HepG2 (cell line): ENCODE results near the gene GATA1. TPM values are rescaled to one million over a fixed set of nuclear protein-coding genes. Genes with fewer than 3 reads are reported as not detected.

ENCODE experiments used
- AFF4 ChIP-seq: sonication (generic); formaldehyde crosslinking; IDR thresholded peaks from 2 replicates; pipeline ENCODE4 v1.4.0; 2020; ENCODE audit warnings: missing genetic modification reagents
- FLYWCH1 ChIP-seq: sonication (generic); formaldehyde crosslinking; IDR thresholded peaks from 2 replicates; pipeline ENCODE4 v1.8.1; 2023; ENCODE audit warnings: mild to moderate bottlenecking, missing genetic modification reagents
- FOXO4 ChIP-seq: sonication (generic); formaldehyde crosslinking; conservative IDR thresholded peaks from 2 replicates; pipeline ENCODE4 v1.8.1; 2023; ENCODE audit warnings: missing genetic modification reagents
- MTA3 ChIP-seq: sonication (generic); formaldehyde crosslinking; IDR thresholded peaks from 2 replicates; pipeline ENCODE4 v1.4.0; 2020; ENCODE audit warnings: missing genetic modification reagents
- POLR2AphosphoS5 ChIP-seq: IDR thresholded peaks from 2 replicates; pipeline ENCODE4 v1.6.1; 2012; ENCODE audit warnings: low read depth, low read length
- ZFP1 ChIP-seq: IDR thresholded peaks from 2 replicates; pipeline ENCODE4 v1.6.1; 2016
- ZNF407 ChIP-seq: sonication (generic); formaldehyde crosslinking; IDR thresholded peaks from one replicate; pipeline ENCODE4 v1.5.1; 2020; ENCODE audit warnings: mild to moderate bottlenecking, missing genetic modification reagents; ENCODE audit errors: not compliant biosample characterization
- ZNF644 ChIP-seq: IDR thresholded peaks from 2 replicates; pipeline ENCODE4 v1.6.1; 2016; ENCODE audit warnings: low read depth
- ZNF687 ChIP-seq: sonication (generic); formaldehyde crosslinking; IDR thresholded peaks from 2 replicates; pipeline ENCODE4 v1.5.1; 2020; ENCODE audit warnings: mild to moderate bottlenecking, missing genetic modification reagents, moderate library complexity
- polyA plus RNA-seq, 8 experiments: library from polyadenylated mRNA; depleted of rRNA in 3 of 8; stranded (reverse) in 7 of 8; unstranded in 1 of 8; fragments of >200 nt; fragmentation: Illumina TruSeq in 4 of 8; extraction: Trizol in 4 of 8; gene quantifications; 2 replicates each; pipeline versions ENCODE4 v1.2.1 to v1.2.3, GENCODE V29; 2011 to 2016; ENCODE audit warnings: low read depth in 4 of 8, missing spikeins in 1 of 8, mixed read lengths in 1 of 8; ENCODE audit not compliant: insufficient read depth in 1 of 8
- total RNA-seq, 5 experiments: library from RNA; depleted of rRNA; stranded (reverse); fragments of >200 nt; fragmentation: Illumina TruSeq; extraction: Trizol; gene quantifications; 2 replicates each; pipeline ENCODE4 v1.2.3, GENCODE V29; 2016; ENCODE audit warnings: low read depth in 1 of 5

The GATA1 gene
- total and polyA plus RNA-seq, 2 of the 13 experiments (the other 11 are each of a cell fraction or from before 2014, with no cell fraction given), result 0.13 TPM; not detected in 1

- TF ChIP-seq ZNF687 (CRISPR knock-in tag) (peak; percentile 67), AFF4 (CRISPR knock-in tag) (no peak), ZFP1 (CRISPR knock-in tag) (no peak), ZNF644 (CRISPR knock-in tag) (no peak), POLR2AphosphoS5 (peak; percentile 68), FOXO4 (CRISPR knock-in tag) (no peak), FLYWCH1 (CRISPR knock-in tag) (no peak), ZNF407 (no peak), MTA3 (CRISPR knock-in tag) (no peak)
Measured at GRCh38 chrX:48737213-48737938, 49.0 kb upstream of the GATA1 start (continued).
